Body of pancreas (tissue), 4 donors: ENCODE results near the gene FLII.

ENCODE experiments used
- CTCF ChIP-seq, 7 experiments: fragments of 450-650 bp in 4 of 7; fragments of 200-600 bp in 3 of 7; sonication (generic) in 3 of 7; IDR thresholded peaks; one replicate each; pipeline ENCODE4 v1.5.1; 2016 to 2019; ENCODE audit warnings: antibody characterized with exemption in 7 of 7
- POLR2A ChIP-seq, 3 donors: fragments of 450-650 bp; IDR thresholded peaks; one replicate each; pipeline ENCODE4 v1.6.1; 2016; ENCODE audit warnings: antibody characterized with exemption in 3 of 3, mild to moderate bottlenecking in 2 of 3

DNA sequence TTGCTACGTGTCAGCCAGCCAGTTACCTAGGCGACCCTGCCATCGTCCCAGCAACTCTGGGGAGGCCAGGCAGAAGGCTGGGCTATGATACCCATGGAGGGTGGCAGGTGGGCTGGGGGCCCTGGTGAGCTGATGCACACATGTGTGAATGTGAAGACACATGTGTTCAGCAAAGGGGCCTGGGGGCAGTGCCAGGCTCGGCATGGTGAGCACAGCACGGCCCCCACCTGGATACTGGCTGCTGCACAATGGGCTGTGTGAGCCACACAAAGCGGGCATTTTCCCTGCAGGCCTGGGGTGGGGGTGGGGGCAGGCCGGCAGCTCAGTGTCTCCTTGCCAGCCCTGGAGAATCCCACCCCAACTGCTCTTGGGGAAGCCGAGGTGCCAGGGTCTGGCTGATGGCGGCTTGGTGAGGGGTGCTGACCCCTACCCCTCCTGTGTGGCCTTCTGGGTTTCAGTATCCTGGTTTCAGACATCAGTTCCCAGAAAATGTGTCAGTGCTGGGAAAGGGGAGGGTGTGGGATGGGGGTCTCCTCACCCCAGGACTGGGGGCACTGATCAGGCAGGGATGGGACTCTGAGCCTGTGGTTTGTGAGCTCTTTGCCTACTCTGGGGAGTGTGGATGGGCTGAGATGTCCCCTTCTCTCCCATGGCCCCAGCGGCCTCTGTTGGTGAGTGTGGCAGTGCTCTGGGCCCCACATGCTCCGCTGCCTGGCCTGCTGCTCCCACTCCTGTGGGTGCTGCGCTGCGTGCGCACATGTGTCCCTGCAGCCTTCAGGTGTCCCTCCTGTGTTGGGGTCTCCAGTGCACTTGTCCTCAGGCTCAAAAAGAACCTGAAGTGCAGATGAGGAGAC, 28.0 kb downstream of the FLII start:
- TF ChIP-seq POLR2A (IDR thresholded peaks at IDR 0.05): no peak
- no peak for TF ChIP-seq CTCF (IDR thresholded peaks at IDR 0.05)
